H1 (cell line): ENCODE data around the gene CNGA2. TPM values are rescaled to one million over a fixed set of nuclear protein-coding genes. Genes with fewer than 3 reads are reported as not detected.

Experiments used
- CTCF ChIA-PET: fragments of 300-600 bp; sonication (Branson Sonifier 250); formaldehyde crosslinking; loops from one replicate; lab custom pipeline; 2021; ENCODE audit not compliant: partially characterized antibody; lab: Charles Lee
- POLR2A ChIA-PET: fragments of 300-600 bp; sonication (Branson Sonifier 250); formaldehyde crosslinking; loops from one replicate; lab custom pipeline; 2021; ENCODE audit warnings: inconsistent platforms; ENCODE audit not compliant: partially characterized antibody; lab: Charles Lee
- DNase-seq, 2 experiments: peaks; one replicate each; pipeline versions ENCODE4 v3.0.0 to v3.0.0-alpha.2; 2010 to 2022; ENCODE audit warnings: low spot score in 2 of 2, low read depth in 1 of 2, mixed read lengths in 1 of 2
- FAIRE-seq: peaks from 2 replicates; lab custom pipeline; 2011; peaks lifted over from hg19 to GRCh38; lab: Jason Lieb, UNC
- H2AFZ ChIP-seq: 2 replicates; pipeline ENCODE4 v1.8.1; 2012; ENCODE audit warnings: low read length, inconsistent platforms
- H2AK5ac ChIP-seq: 2 replicates; pipeline ENCODE4 v1.6.1; 2013; ENCODE audit warnings: low read depth, low read length
- H2BK120ac ChIP-seq: replicated peaks from 2 replicates; pipeline ENCODE3; 2013; ENCODE audit warnings: low read depth, low read length, inconsistent platforms
- H2BK12ac ChIP-seq: 2 replicates; pipeline ENCODE4 v1.6.1; 2013; ENCODE audit warnings: low read depth, low read length
- H2BK15ac ChIP-seq: 2 replicates; pipeline ENCODE4 v1.6.1; 2013; ENCODE audit warnings: low read length
- H2BK20ac ChIP-seq: 2 replicates; pipeline ENCODE4 v1.6.1; 2013; ENCODE audit warnings: low read length
- H2BK5ac ChIP-seq: 2 replicates; pipeline ENCODE4 v1.6.1; 2013; ENCODE audit warnings: low read depth, low read length
- H3K14ac ChIP-seq: 2 replicates; pipeline ENCODE4 v1.6.1; 2013; ENCODE audit warnings: inconsistent platforms; ENCODE audit not compliant: insufficient read length
- H3K18ac ChIP-seq: 2 replicates; pipeline ENCODE4 v1.6.1; 2013; ENCODE audit warnings: low read length; ENCODE audit errors: extremely low read depth
- H3K23ac ChIP-seq: 2 replicates; pipeline ENCODE4 v1.6.1; 2013; ENCODE audit warnings: inconsistent platforms; ENCODE audit not compliant: insufficient read length
- H3K23me2 ChIP-seq: 2 replicates; pipeline ENCODE4 v1.6.1; 2013; ENCODE audit warnings: low read depth, low read length
- H3K27ac ChIP-seq: 2 replicates; pipeline ENCODE4 v1.6.1; 2011; ENCODE audit warnings: low read depth, low read length, inconsistent platforms
- H3K27me3 ChIP-seq, 4 experiments: replicated peaks in 1 of 4; 1 replicate in 1 of 4; 2 replicates in 3 of 4; pipeline versions ENCODE4 v1.6.1 to v1.8.1; 2011 to 2013; ENCODE audit warnings: low read length in 3 of 4, mild to moderate bottlenecking in 3 of 4, inconsistent platforms in 2 of 4, mixed read lengths in 2 of 4, moderate library complexity in 1 of 4; ENCODE audit not compliant: control insufficient read depth in 3 of 4, insufficient read depth in 3 of 4; ENCODE audit errors: extremely low read depth in 1 of 4
- H3K36me3 ChIP-seq, 4 experiments: 2 replicates each; pipeline versions ENCODE4 v1.6.1 to v1.8.1; 2011 to 2013; ENCODE audit warnings: mild to moderate bottlenecking in 4 of 4, low read length in 3 of 4, moderate library complexity in 2 of 4, control low read depth in 1 of 4, inconsistent platforms in 1 of 4; ENCODE audit not compliant: insufficient read depth in 4 of 4, control insufficient read depth in 2 of 4
- H3K4ac ChIP-seq: replicated peaks from 2 replicates; pipeline ENCODE3; 2013; ENCODE audit warnings: low read length, low read depth, mixed read lengths, inconsistent platforms; ENCODE audit not compliant: insufficient read length
- H3K4me1 ChIP-seq, 4 experiments: replicated peaks in 1 of 4; 1 replicate in 1 of 4; 2 replicates in 3 of 4; pipeline versions ENCODE4 v1.6.1 to v1.8.1; 2011 to 2013; ENCODE audit warnings: low read length in 3 of 4, inconsistent platforms in 2 of 4, mixed read lengths in 1 of 4; ENCODE audit not compliant: insufficient read depth in 4 of 4, control insufficient read depth in 3 of 4
- H3K4me2 ChIP-seq, 2 experiments: 2 replicates each; pipeline versions ENCODE4 v1.6.1 to v1.8.1; 2011 to 2013; ENCODE audit warnings: low read depth in 2 of 2, low read length in 2 of 2, control low read depth in 1 of 2, inconsistent platforms in 1 of 2, mild to moderate bottlenecking in 1 of 2; ENCODE audit not compliant: insufficient read depth in 1 of 2
- H3K4me3 ChIP-seq, 4 experiments: fragments of 200-600, 300-600 bp in 1 of 4; sonication (generic), shearing (Covaris generic), sonication (Bioruptor Twin) in 1 of 4; 2 replicates each; pipeline versions ENCODE4 v1.5.1 to v1.8.1; 2011 to 2016; ENCODE audit warnings: low read length in 4 of 4, low read depth in 3 of 4, control low read depth in 2 of 4, inconsistent platforms in 2 of 4, mild to moderate bottlenecking in 2 of 4, mixed read lengths in 1 of 4, moderate library complexity in 1 of 4; ENCODE audit not compliant: insufficient read depth in 2 of 4; ENCODE audit errors: extremely low read depth in 1 of 4
- H3K56ac ChIP-seq: replicated peaks from 2 replicates; pipeline ENCODE3; 2013; ENCODE audit warnings: low read depth, mild to moderate bottlenecking, mixed read lengths, low read length, inconsistent platforms; ENCODE audit not compliant: insufficient read length
- H3K79me1 ChIP-seq: 2 replicates; pipeline ENCODE4 v1.6.1; 2013; ENCODE audit warnings: low read depth, low read length, control low read depth
- H3K79me2 ChIP-seq, 2 experiments: 2 replicates each; pipeline versions ENCODE4 v1.6.1 to v1.8.1; 2012 to 2013; ENCODE audit warnings: low read length in 2 of 2, mild to moderate bottlenecking in 2 of 2, inconsistent platforms in 1 of 2; ENCODE audit not compliant: insufficient read depth in 2 of 2, control insufficient read depth in 1 of 2
- H3K9ac ChIP-seq, 4 experiments: replicated peaks in 1 of 4; 1 replicate in 1 of 4; 2 replicates in 3 of 4; pipeline versions ENCODE4 v1.6.1 to v1.8.1; 2011 to 2013; ENCODE audit warnings: low read depth in 3 of 4, low read length in 3 of 4, control low read depth in 2 of 4, mild to moderate bottlenecking in 2 of 4, moderate library complexity in 2 of 4, inconsistent platforms in 1 of 4; ENCODE audit errors: extremely low read depth in 1 of 4
- H3K9me3 ChIP-seq, 2 experiments: 2 replicates each; pipeline versions ENCODE4 v1.6.1 to v1.8.1; 2012 to 2013; ENCODE audit warnings: mild to moderate bottlenecking in 2 of 2, moderate library complexity in 2 of 2, control low read depth in 1 of 2, inconsistent platforms in 1 of 2, low read depth in 1 of 2, low read length in 1 of 2, mixed read lengths in 1 of 2; ENCODE audit not compliant: insufficient read depth in 2 of 2
- H4K20me1 ChIP-seq, 2 experiments: replicated peaks in 1 of 2; 2 replicates each; pipeline versions ENCODE3 to v1.8.1; 2011 to 2013; ENCODE audit warnings: inconsistent platforms in 2 of 2, low read length in 2 of 2, mild to moderate bottlenecking in 1 of 2; ENCODE audit not compliant: insufficient read depth in 2 of 2, control insufficient read depth in 1 of 2
- H4K5ac ChIP-seq: 2 replicates; pipeline ENCODE4 v1.6.1; 2013; ENCODE audit warnings: low read length, low read depth, mixed read lengths, inconsistent platforms; ENCODE audit not compliant: insufficient read length
- H4K8ac ChIP-seq: 2 replicates; pipeline ENCODE4 v1.8.0; 2013; ENCODE audit warnings: mild to moderate bottlenecking, moderate library complexity, low read length, inconsistent platforms; ENCODE audit not compliant: insufficient read depth; ENCODE audit errors: extremely low read depth
- H4K91ac ChIP-seq: replicated peaks from 2 replicates; pipeline ENCODE3; 2013; ENCODE audit warnings: low read length, mixed read lengths, inconsistent platforms; ENCODE audit not compliant: insufficient read length
- MAX ChIP-seq: IDR thresholded peaks from 2 replicates; pipeline ENCODE4 v1.6.1; 2012; ENCODE audit warnings: inconsistent platforms
- SAP30 ChIP-seq: fragments of 300-600 bp; sonication (generic); IDR thresholded peaks from 2 replicates; pipeline ENCODE4 v1.7.1; 2012; ENCODE audit warnings: low read length, moderate library complexity, mild to moderate bottlenecking, inconsistent platforms; ENCODE audit not compliant: insufficient read depth, insufficient replicate concordance
- WGBS, 2 experiments: shearing (Covaris generic) in 1 of 2; methylation state at CpG; one replicate each; pipeline versions ENCODE4 v1.1.6 to v1.1.7; 2013 to 2015; ENCODE audit warnings: low lambda C conversion rate in 2 of 2, mixed read lengths in 2 of 2, inconsistent platforms in 1 of 2, low coverage in 1 of 2, missing lambda C conversion rate in 1 of 2; ENCODE audit not compliant: insufficient replicate concordance in 2 of 2, insufficient coverage in 1 of 2, insufficient read length in 1 of 2; ENCODE audit errors: extremely low coverage in 1 of 2, missing lambda C conversion rate in 1 of 2; 5-methylcytosine and 5-hydroxymethylcytosine counted together
- polyA plus RNA-seq, 7 experiments: library from polyadenylated mRNA; depleted of rRNA in 3 of 7; stranded (reverse) in 5 of 7; unstranded in 2 of 7; fragments of >200 nt in 5 of 7; fragments of 200-250 nt in 2 of 7; gene quantifications; 1 replicate in 5 of 7; 2 replicates in 1 of 7; 4 replicates in 1 of 7; pipeline versions ENCODE4 v1.2.1 to v1.2.3, GENCODE V29; 2011 to 2013; ENCODE audit warnings: missing spikeins in 2 of 7, mixed read lengths in 2 of 7
- total RNA-seq: library from RNA; stranded (reverse); fragmentation: NEBNext Ultra II Directional; extraction: Animal tissue kit (Norgen Biotek cat#: 25700); gene quantifications from 2 replicates; pipeline ENCODE4 v1.2.1, GENCODE V29; 2021
- TF ChIP-seq, protein P1 (sequence below): IDR thresholded peaks from 2 replicates; pipeline ENCODE4 v1.6.1; 2011; ENCODE audit warnings: low read depth, mild to moderate bottlenecking, low read length; ENCODE audit not compliant: insufficient read depth

CNGA2 gene
- total and polyA plus RNA-seq, 2 of the 8 experiments (the other 6 are each of a cell fraction or from before 2014, with no cell fraction given), result not detected

DNA sequence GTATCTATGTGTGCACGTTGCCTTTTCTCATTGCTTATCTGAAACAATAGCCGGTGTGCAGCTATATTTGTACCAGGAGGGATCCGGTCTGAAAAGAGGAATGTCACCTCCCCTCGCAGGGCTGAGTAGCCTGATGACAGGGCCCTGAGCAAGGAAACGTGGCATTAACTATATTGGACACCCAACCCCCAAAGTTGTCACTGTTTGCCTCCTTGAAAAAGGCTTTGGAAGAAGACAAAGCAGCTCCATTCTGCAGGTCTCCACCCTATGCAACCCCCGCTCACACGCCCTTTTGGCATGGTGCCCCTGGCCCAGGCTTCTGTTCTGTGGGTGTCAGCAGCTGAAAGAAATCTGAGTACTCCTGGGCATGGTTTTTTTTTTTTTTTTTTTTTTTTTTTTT is 31.1 kb upstream of the CNGA2 start:
- CTCF ChIA-PET, result interaction anchor here (1.5 kb wide), 1 partner anchor 11 kb away, joined by 3 read pairs; no protein-coding TSS in a partner anchor
- H4K8ac ChIP-seq, result no peak overlapping the region

More for the DNA sequence above, 31.1 kb upstream of the CNGA2 start:
- WGBS, 2 experiments, result 93% methylated on average over 7 of the region's 7 CpGs; no CpG with 5 or more reads in 1 of the 2 experiments
- Histone ChIP-seq H2BK20ac (no peak overlapping the region), H3K9ac (no peak overlapping the region), H3K4me2 (no peak overlapping the region), H2AK5ac (no peak overlapping the region), H3K23ac (no peak overlapping the region), H3K23me2 (no peaks in the 10 kb centered on the region), H2BK120ac (no peak overlapping the region), H3K4me1 (no peaks in the 10 kb centered on the region), H3K14ac (no peak overlapping the region), H3K79me2 (no peaks in the 10 kb centered on the region), H3K9me3 (no peaks in the 10 kb centered on the region), H3K79me1 (no peaks in the 10 kb centered on the region), H2BK15ac (no peak overlapping the region), H4K91ac (no peak overlapping the region), H2BK12ac (no peak overlapping the region), H2AFZ (no peak overlapping the region), H3K4ac (no peak overlapping the region), H3K36me3 (no peaks in the 10 kb centered on the region), H2BK5ac (no peak overlapping the region), H3K4me3 (no peak overlapping the region), H3K56ac (no peak overlapping the region), H3K27me3 (no peaks in the 10 kb centered on the region), H4K5ac (no peak overlapping the region), H3K27ac (no peak overlapping the region), H3K18ac (no peak overlapping the region), H4K20me1 (no peaks in the 10 kb centered on the region)
- TF ChIP-seq, protein P1, sequence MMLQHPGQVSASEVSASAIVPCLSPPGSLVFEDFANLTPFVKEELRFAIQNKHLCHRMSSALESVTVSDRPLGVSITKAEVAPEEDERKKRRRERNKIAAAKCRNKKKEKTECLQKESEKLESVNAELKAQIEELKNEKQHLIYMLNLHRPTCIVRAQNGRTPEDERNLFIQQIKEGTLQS, result no peak
- TF ChIP-seq SAP30 (no peak), MAX (no peak)
- POLR2A ChIA-PET, result no interaction called here
- FAIRE-seq, result no peak
- DNase-seq, result no peak
